Measurements from ENCODE around the gene LBHD1.

The LBHD1 gene

DNA sequence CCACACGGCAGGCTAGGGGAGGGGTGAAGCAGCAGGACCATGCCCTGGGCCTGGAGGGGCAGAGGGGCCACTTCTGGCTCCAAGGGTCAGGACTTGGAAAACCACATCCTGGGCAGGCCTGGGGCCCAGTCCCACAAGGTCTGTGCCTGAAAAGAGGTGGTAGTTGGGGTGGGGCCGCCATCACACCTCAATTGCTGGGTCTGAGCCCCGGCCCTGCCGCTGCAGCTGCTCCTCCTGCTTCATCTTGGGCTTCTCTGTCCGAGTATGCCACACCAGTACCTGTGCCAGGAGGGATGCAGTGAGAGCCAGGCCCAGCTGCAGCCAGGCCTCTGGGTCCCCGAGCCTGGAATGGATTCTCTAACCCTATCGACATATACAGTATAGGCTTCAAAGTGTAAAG is 56.5 kb downstream of the LBHD1 start:
- no peak for DNase-seq (ENCODE audit: low read depth)

DNA sequence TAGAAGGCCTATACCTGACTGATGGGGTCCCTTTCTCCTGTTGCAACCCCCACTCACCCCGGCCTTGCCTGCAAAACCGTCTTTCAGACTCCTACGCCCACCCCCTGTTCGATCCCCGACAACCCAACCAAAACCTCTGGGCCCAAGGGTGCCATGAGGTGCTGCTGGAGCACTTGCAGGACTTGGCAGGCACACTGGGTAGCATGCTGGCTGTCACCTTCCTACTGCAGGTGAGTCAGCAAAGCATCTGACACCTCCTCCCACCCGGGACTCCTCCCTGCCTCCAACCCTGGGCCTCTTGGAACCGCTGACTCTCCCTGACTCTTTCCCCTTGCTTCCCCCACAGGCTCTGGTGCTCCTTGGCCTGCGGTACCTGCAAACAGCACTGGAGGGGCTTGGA is 57.8 kb downstream of the LBHD1 start:
- DNase-seq (ENCODE audit: low read depth): no peak

DNA sequence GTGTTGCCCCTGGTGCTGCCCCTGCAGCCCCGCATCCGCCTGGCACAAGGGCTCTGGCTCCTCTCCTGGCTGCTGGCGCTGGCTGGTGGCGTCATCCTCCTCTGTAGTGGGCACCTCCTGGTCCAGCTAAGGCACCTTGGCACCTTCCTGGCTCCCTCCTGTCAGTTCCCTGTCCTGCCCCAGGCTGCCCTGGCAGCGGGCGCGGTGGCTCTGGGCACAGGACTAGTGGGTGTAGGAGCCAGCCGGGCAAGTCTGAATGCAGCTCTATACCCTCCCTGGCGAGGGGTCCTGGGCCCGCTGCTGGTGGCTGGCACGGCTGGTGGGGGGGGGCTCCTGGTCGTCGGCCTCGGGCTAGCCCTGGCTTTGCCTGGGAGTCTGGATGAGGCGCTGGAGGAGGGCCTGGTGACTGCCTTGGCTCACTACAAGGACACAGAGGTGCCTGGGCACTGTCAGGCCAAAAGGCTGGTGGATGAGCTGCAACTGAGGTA is 58.7 kb downstream of the LBHD1 start:
- DNase-seq (ENCODE audit: low read depth): no peak
